HG02610 (cell line): ENCODE data around the gene SYNPR.
A peak's percentile ranks its signal among the peaks of the same experiment; 100 is the strongest.

ENCODE experiments used
- ATAC-seq: cut with Tn5 transposase; IDR thresholded peaks from one replicate; pipeline ENCODE4 v1.9.1; 2021; ENCODE audit warnings: mild to moderate bottlenecking, moderate library complexity; ENCODE audit not compliant: unreplicated experiment

The SYNPR gene

DNA sequence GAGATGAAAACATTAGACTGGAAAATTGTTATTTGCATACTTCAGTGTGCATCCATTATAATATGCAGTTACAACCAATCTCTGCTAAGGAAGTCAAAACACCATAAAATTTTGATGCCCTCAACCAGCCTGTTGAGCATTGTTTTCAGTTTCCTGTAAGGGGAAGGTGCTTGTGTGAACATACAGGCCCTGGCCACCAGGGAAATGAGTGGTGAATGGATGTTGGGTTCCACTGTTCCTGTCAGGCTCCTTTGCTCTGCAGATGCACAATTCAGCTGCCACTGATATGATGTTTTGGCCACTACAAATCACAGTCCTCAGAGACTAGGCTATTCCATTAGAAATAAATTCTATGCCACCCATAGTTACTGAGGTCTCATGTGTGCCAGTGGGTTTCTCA, 184.6 kb downstream of the SYNPR start:
- ATAC-seq = no peak

DNA sequence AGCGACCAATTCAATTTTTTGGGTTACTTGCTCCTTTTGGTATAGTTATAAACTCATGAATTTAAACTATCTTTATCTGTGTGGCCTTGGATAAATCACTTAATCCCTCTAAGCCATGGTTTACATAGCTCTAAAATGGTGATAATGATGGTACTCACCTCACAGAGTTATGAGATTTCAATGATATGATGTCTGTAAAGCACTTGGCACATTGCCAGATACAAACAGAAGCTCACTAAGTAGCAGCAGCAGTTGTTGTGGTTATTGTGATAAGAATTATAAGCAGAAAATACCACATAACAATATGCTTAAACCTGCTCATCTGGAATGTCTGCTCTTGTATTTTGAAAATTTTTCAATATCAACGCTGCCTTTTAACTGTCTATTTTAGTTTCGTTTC, 189.3 kb downstream of the SYNPR start:
- ATAC-seq = no peak

DNA sequence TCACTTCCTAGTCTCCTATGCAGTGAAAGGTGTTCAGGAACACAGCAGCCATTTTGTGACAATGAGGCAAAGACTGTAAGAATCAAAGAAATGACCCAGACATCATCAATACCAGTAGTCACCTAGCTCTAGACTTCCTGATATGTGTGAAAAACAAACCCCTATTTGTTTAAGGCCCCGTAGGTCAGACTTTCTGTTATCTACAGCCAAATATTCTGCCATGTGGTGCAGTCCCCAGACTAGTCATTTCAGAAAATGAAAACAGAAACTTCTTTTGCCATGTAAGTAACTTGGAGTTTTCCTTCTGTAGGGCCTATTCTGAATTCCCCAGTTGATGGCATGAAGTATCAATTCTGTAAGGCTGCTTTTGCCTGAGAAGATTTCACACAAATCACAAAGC, 192.6 kb downstream of the SYNPR start:
- peak; percentile 89 for ATAC-seq

DNA sequence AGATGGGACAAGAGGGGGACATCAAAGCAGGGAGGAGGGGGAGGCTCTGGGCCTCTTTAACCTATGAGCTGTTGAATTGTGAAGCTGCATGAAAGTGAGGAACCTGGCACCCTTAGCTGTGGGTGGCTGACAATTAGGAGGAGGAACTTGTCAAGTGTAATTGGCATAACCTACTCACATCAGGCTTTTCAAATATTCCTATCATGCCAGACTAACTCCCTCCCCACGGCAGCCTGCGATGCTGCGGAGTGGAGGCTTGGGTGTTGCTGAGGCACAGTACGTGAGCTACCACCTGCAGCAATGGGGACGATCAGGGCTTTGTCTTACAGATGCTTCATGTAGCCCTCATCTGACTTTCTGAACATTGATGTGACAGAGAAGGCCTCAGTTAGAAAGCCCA, 193.7 kb downstream of the SYNPR start:
- ATAC-seq = no peak

DNA sequence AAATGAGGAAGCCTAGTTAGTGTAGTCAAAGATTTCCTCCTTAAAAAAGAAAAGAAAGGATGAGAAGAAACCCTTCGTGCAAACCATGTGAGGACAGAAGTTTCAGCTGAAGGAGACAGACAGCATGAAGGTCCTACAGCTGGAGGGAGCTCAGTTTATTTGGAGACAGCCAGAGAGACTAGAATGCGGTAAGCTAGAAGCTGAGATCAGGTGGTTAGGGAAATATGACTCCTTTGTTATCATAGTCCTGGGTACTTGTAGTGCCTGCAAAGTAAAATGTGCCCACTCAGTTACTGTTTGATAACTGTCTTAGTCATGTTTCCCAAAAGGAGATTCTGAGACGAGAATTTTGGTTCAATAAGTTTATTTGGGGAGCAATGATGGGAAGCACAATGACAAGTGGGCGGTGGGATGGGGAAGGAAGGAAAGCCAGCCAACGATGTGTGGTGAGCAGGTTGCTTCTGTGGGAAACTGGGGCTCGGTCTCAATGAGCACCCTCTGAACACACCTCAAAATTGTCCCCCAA, 195.6 kb downstream of the SYNPR start:
- no peak for ATAC-seq

- no peak for ATAC-seq
Observed at GRCh38 chr3:63474828-63475518, 196.9 kb downstream of the SYNPR start.

- no peak for ATAC-seq
Observed at GRCh38 chr3:63477494-63478129, 199.5 kb downstream of the SYNPR start.

- no peak for ATAC-seq
Observed at GRCh38 chr3:63478990-63479660, 201.0 kb downstream of the SYNPR start.

DNA sequence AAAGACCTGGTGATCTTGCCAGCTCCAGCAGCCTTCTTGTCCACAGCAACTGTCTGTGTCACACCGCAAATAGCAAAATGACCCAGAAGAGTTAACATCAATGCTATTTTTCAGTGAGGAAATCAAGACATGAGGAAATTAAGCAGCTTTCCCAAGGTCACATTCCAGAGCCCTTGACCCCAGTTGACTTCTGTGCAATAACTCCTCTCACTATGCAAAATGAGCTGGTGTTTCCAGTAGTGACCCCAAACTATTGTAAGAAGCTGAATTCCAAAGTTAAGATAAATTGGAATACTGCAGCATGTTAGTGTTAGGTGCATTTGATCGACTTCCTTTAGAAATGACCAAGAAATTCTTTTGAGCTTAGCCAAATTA, 201.5 kb downstream of the SYNPR start:
- ATAC-seq = no peak

DNA sequence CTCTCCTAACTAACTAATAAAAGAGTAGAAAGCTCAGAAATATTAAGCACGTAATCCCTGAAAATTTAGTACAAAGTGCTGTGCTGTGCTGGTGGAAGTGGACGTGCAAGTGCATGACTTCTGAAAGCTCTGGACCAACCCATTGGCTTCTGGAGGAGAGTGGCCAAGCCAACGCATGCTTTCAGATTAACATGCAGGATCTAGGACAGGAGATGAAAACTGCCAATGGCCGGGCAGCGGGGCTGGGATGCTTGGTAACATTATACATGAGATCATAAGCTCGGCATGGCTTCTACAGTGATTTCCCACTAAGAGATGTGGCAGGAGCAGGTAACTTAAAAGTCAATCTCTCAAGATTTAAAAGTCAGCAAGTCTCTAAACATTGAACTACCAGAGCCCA, 203.5 kb downstream of the SYNPR start:
- ATAC-seq = no peak

DNA sequence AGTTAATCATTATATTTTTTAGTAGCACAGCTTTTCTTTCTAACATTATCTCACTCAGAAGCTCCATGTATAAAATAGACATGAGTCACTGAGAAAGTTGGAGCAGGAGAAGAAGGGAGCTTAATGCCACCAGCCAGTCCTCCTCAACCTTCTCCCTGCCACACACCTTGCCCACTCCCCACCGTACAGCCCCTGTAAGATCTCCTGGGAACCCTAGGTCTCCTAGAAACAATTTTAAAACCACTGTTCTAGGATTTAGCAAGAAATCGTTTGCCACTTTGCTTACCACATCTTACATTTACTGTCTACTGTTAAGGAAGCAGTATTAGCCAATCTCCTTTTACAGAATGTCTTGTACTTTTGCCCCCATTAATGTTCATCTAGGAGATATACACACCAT, 204.2 kb downstream of the SYNPR start:
- no peak for ATAC-seq

GRCh38 chr3:63492464-63492863, 214.4 kb downstream of the SYNPR start:
- ATAC-seq = no peak

DNA sequence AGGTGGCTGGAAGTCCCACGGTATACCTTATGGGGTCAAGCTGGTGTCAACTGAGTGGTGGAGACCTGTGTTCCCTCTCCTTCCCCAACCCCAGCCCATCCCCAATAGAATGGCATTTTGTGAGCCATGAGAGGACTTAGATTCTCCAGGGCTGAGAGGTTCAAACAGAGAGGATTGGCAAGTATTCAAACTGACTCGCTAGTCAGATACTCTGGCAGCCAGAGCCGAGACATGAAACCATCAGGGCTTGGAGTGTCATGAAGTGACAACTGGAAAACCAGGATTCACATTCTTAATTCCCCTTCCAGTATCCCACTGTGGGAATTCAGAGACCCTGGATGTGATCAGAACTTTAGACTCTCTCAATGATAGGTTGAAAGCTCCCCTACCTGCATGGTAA, 215.0 kb downstream of the SYNPR start:
- ATAC-seq = no peak

GRCh38 chr3:63494646-63495045, 216.5 kb downstream of the SYNPR start:
- ATAC-seq = no peak

DNA sequence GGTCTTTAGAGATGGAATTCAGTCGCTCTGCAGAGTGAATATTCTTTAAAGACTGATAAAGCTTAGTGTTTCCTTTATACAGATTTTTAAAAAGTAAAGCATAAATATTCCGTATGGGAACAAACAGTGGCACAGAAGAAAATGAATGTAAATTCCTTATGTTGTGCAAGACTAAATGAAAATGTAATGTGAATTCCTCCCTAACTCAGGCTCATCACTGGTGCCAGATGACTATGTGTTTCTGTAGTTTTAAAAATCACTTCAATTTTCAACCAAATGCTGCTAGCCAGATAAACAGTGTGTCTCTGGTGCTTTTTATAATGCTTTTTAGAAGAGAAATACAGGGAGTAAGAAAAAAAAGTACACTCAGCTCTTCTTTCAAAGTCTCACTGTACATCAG, 219.5 kb downstream of the SYNPR start:
- ATAC-seq = no peak

GRCh38 chr3:63500196-63500595, 222.1 kb downstream of the SYNPR start:
- no peak for ATAC-seq

- ATAC-seq = no peak
Observed at GRCh38 chr3:63508305-63508704, 230.2 kb downstream of the SYNPR start.

DNA sequence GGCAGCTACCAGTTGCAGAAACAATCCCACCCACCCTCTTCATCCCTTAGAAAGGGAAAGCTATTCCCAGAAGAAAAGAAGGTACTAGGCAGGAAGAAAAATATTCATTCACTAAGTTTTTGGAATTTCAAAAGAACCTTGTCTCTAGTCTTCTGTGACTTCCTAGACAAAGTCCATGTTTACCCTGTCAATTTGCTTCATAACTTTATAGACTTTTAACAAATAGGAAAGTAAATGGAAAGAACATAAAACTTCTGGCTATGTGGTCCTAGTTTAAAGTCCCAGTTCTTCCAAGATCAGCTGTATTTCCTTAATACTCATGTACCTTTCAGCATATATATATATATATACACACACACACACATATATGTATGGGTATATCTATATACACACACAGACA, 230.7 kb downstream of the SYNPR start:
- ATAC-seq = no peak

GRCh38 chr3:63513791-63514190, 235.7 kb downstream of the SYNPR start:
- ATAC-seq = no peak

GRCh38 chr3:63514678-63515077, 236.6 kb downstream of the SYNPR start:
- ATAC-seq = no peak

DNA sequence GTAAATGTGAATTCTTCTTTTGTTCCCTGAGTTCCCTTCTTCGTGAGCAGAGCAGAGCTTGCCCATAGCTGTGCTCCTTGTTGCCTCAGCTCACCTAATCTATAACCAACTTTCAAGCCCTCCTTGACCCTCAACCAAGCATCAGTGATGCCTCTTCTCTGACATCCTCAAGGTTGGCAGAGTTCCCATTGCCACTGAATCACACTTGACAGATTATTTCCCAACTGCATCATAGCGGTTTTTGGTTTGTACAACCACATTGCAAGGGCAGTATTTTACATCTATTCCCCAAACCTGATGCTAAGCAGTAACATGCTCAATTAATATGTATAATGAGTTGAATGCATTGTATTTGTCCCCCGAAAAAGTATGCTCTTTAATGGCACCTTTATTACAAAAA, 241.3 kb downstream of the SYNPR start:
- no peak for ATAC-seq

GRCh38 chr3:63521657-63522056, 243.5 kb downstream of the SYNPR start:
- no peak for ATAC-seq
